Lower lobe of right lung (tissue), 2 donors: ENCODE results near the gene DBH. TPM values are rescaled to one million over a fixed set of nuclear protein-coding genes. Genes with fewer than 3 reads are reported as not detected.
A peak's percentile ranks its signal among the peaks of the same experiment; 100 is the strongest.

Experiments used
- ATAC-seq, 2 donors: fragments of 200-7000 bp; cut with Tn5 transposase; one replicate each; pipeline ENCODE4 v1.9.1; 2020 to 2022; ENCODE audit warnings: mild to moderate bottlenecking in 2 of 2, moderate library complexity in 2 of 2
- DNase-seq: peaks from one replicate; pipeline ENCODE4 v3.0.0-alpha.2; 2020
- H3K27ac ChIP-seq: fragments of 200-600 bp; one replicate; pipeline ENCODE4 v1.8.0; 2022
- H3K27me3 ChIP-seq: fragments of 200-600 bp; one replicate; pipeline ENCODE4 v1.8.0; 2022; ENCODE audit warnings: low read depth
- H3K36me3 ChIP-seq: fragments of 200-600 bp; one replicate; pipeline ENCODE4 v1.8.0; 2022; ENCODE audit warnings: mild to moderate bottlenecking
- H3K4me1 ChIP-seq: fragments of 200-600 bp; one replicate; pipeline ENCODE4 v1.8.0; 2022
- H3K4me3 ChIP-seq: fragments of 200-600 bp; one replicate; pipeline ENCODE4 v1.8.0; 2022; ENCODE audit warnings: mild to moderate bottlenecking
- H3K9me3 ChIP-seq: fragments of 200-600 bp; one replicate; pipeline ENCODE4 v1.8.0; 2022
- intact Hi-C: fragments of 100-400 bp; cut with DNase I; formaldehyde crosslinking; loops from one replicate; pipeline ENCODE4 v1.11.0; 2022
- total RNA-seq: library from RNA; stranded (reverse); fragmentation: NEBNext Ultra II Directional; extraction: Animal tissue kit (Norgen Biotek cat#: 25700); gene quantifications from one replicate; pipeline ENCODE4 v1.2.1, GENCODE V29; 2021
- TF ChIP-seq, protein P1 (sequence below): fragments of 200-600 bp; IDR thresholded peaks from one replicate; pipeline ENCODE4 v1.8.0; 2022; ENCODE audit warnings: antibody characterized with exemption, mild to moderate bottlenecking
- donor health status: DM: no; HTN: yes; CAD: no; lungs with severe emphysema.

DBH gene
- total RNA-seq, 1 donor from 2014 or later = not detected

DNA sequence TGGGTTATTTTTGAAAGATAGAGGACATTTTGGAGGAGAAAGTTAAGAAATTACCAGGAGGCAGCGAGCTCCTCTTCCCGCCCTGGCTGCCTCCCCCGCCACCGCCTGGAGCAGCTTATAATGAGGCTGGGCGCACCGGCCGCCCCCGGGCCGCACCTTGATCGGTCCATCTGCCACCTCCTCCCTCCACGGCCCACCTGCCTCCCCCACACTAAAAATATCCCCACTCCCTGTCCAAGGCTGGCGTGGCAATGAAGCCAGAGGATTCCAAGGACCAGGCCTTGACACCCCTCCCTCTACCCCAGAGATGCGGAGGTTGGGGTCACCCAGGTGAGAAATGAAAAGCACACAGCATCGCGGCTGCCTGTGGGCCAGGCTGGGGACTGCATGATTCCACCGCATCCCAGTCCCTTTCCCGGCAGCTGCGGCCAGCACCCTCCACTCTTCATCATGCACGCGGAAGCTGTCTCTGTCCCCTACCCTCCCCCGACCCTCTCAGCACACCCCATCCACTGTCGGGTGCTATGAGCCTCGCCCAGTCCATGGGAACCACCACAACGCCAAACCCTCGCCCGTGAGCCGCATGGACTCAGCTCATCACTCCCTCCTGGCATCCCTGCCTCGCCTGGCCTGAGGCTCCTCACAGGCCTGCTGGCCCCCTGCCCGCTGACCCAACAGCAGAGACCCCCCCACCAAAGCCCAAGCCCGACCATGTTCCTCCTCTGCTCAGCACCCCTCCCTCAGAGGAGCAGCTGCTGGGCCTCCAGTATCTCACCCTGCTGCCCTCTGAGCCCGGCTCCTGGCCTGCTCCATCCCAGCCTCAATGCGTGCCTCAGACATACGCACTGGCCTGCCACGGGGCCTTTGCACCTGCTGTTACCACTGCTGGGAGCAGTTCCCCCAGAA is 51.9 kb downstream of the DBH start:
- Histone ChIP-seq H3K4me1 (peaks cover 24% of the 10 kb centered on the region), H3K36me3 (no peaks in the 10 kb centered on the region), H3K27ac (no peak overlapping the region), H3K27me3 (no peaks in the 10 kb centered on the region), H3K9me3 (no peaks in the 10 kb centered on the region), H3K4me3 (no peak overlapping the region)
- intact Hi-C loops = no loop called here
- TF ChIP-seq, protein P1, sequence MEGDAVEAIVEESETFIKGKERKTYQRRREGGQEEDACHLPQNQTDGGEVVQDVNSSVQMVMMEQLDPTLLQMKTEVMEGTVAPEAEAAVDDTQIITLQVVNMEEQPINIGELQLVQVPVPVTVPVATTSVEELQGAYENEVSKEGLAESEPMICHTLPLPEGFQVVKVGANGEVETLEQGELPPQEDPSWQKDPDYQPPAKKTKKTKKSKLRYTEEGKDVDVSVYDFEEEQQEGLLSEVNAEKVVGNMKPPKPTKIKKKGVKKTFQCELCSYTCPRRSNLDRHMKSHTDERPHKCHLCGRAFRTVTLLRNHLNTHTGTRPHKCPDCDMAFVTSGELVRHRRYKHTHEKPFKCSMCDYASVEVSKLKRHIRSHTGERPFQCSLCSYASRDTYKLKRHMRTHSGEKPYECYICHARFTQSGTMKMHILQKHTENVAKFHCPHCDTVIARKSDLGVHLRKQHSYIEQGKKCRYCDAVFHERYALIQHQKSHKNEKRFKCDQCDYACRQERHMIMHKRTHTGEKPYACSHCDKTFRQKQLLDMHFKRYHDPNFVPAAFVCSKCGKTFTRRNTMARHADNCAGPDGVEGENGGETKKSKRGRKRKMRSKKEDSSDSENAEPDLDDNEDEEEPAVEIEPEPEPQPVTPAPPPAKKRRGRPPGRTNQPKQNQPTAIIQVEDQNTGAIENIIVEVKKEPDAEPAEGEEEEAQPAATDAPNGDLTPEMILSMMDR = no peak
- DNase-seq (peak; percentile 38), ATAC-seq (no peak)

DNA sequence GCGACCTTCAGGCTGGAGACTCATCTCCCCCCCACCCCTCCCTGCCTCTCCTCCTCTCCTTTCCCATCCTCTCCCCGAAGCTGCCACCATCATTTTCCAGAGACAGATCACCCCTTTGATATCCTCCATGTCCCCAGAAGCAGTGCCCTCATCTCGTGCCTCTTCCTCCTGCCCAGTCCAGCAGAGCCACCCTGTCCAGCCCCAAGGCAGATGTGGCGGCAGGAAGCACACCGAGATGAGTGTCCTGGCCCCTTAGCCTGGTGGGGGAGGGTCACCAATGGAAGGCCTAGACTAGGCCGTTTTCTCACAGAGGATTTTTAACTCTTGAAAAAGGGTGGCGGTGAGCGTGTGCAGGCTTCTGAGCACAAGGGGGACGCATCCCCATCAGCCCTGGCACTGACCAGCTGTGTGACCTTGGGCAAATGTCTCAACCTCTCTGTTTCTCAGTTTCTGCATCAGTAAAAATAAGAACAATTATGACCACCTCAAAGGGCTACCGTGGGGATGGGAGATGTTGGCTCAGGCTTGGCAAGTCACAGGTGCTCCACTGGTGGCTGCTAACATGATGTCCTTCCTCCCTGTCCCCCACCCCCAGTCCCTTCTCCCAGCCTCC is 53.1 kb downstream of the DBH start:
- DNase-seq = peak; percentile 25

DNA sequence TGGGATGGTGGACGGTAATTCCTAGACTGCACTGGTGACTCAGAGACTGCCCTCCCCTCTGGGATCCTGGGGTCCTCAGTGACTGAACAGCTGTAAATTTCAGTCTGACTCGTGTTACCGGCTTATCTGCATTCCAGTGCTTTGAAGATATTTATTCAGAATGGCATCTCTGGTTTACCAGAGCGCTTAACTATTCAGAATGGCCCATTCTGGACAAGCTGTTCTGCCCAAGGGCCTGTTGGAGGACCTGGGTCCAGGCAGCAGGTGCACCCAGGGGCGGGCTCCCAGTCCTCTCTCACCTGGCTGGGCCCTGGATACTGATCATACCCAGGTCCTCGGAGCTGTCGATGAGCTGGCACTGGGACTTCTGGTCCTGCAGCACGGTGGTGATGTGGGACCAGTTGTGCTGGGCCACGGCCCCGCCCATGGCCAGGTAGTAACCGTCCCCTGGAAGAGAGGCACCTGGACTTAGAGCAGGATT is 54.0 kb downstream of the DBH start:
- Histone ChIP-seq H3K36me3 (no peaks in the 10 kb centered on the region), H3K27me3 (no peaks in the 10 kb centered on the region), H3K4me3 (no peak overlapping the region), H3K27ac (no peak overlapping the region), H3K4me1 (peaks cover 6% of the 10 kb centered on the region), H3K9me3 (no peaks in the 10 kb centered on the region)
- peak; percentile 87 to 91 for ATAC-seq
- peak; percentile 73 for DNase-seq
- TF ChIP-seq, protein P1 = no peak
- intact Hi-C loops = no loop called here

More for the DNA sequence above, 53.1 kb downstream of the DBH start:
- no peak overlapping the region for H3K4me3 ChIP-seq
- H3K27ac ChIP-seq = no peak overlapping the region
- H3K4me1 ChIP-seq = peaks cover 13% of the 10 kb centered on the region
- no peak for ATAC-seq
- H3K36me3 ChIP-seq = no peaks in the 10 kb centered on the region
- H3K9me3 ChIP-seq = no peaks in the 10 kb centered on the region
- intact Hi-C loops = no loop called here
- H3K27me3 ChIP-seq = no peaks in the 10 kb centered on the region
- TF ChIP-seq, protein P1 = no peak

DNA sequence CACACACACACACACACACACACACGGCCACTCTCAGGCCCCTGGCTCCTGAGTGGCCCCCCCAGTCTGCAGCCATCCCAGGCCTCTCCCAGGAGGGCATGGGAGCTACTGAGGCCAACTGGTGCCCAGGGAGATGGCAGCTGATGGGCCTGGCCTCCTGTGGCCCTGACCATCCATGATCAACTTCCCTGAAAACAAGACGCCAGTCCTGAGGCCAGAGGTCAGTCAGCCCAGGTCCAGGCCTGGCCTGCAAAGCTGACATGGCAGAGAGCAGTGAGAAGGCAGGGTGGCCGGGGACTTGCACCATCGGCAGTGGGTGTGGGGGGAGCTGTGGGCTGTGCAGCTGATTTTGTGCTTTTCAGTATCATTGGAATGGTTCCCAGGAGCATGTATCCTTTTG is 55.0 kb downstream of the DBH start:
- ATAC-seq = no peak
- Histone ChIP-seq H3K4me3 (no peak overlapping the region), H3K9me3 (no peaks in the 10 kb centered on the region), H3K27ac (no peak overlapping the region), H3K4me1 (peaks cover 6% of the 10 kb centered on the region), H3K27me3 (no peaks in the 10 kb centered on the region), H3K36me3 (no peaks in the 10 kb centered on the region)
- intact Hi-C loops = no loop called here
- no peak for DNase-seq
- TF ChIP-seq, protein P1 = no peak

DNA sequence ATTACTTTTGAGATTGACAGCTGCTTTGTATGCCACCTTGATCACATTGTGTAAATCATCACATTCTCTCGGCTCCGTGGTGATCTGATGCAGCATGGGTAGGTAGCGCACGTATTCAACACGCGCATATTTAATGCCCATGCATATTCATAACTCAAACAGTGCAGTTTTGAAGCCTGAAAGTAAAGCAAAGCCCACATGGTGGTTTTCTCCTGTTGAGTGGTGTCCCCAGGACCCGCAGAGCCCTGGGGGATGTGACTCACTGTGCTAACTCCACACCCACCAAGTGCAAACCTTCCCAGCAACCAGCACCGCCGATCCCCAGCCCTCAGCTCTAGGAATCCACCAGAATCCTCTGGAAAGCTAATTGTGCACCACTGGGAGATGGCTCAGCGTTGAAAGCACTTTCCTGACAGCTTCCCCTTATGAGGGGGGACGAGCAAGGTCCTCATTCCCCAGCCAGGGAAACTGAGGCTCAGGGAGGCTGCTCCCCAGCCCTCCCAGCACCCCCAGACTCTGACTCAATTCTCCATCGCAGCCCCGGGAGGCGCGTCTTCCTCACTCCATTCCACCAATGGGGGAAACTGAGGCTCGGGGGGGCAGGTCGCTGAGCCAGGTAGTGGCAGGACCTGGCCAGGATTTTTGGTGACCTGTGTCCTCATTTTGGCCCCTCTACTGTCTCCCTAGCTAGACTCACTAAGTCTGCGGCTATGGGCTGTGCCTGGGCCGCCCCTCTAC is 55.6 kb downstream of the DBH start:
- Histone ChIP-seq H3K9me3 (no peaks in the 10 kb centered on the region), H3K27me3 (no peaks in the 10 kb centered on the region), H3K4me3 (no peak overlapping the region), H3K27ac (no peak overlapping the region), H3K4me1 (peaks cover 6% of the 10 kb centered on the region), H3K36me3 (no peaks in the 10 kb centered on the region)
- TF ChIP-seq, protein P1 = no peak
- intact Hi-C loops = no loop called here
- DNase-seq (no peak), ATAC-seq (no peak)
